Measurements from ENCODE around the gene C4BPA. TPM values are rescaled to one million over a fixed set of nuclear protein-coding genes. Genes with fewer than 3 reads are reported as not detected.

C4BPA gene
- polyA plus RNA-seq, 1 of the 3 experiments (the other 2 are of a cell fraction): not detected

GRCh38 chr1:207091200-207091908 is 12.7 kb upstream of the C4BPA start:
- no peaks in the 10 kb centered on the region for H3K79me2 ChIP-seq (ENCODE audit: insufficient read depth)
- no peaks in the 10 kb centered on the region for H3K9me2 ChIP-seq
- H3K27me3 ChIP-seq (ENCODE audit: insufficient read depth): peaks cover 44% of the 10 kb centered on the region; the same call in 1 of the 2 replicates
- H2AFZ ChIP-seq (ENCODE audit: low read depth): no peak overlapping the region
- H3K36me3 ChIP-seq (replicated peaks in 1 of 2; ENCODE audit: control insufficient read depth in 1 of 2, insufficient read depth in 2 of 2, low read length in 1 of 2): no peaks in the 10 kb centered on the region
- no peak overlapping the region for H3K4me2 ChIP-seq
- H3K9ac ChIP-seq: no peak overlapping the region
- H3K4me3 ChIP-seq (ENCODE audit: low read depth in 2 of 2, low read length in 1 of 2): no peak overlapping the region
- H4K20me1 ChIP-seq (ENCODE audit: insufficient read depth): no peaks in the 10 kb centered on the region
- TF ChIP-seq MEF2A (IDR thresholded peaks at IDR 0.05; ENCODE audit: borderline replicate concordance, low read depth) (no peak), JUND (IDR thresholded peaks at IDR 0.05) (no peak), EP300 (IDR thresholded peaks at IDR 0.05; ENCODE audit: borderline replicate concordance in 1 of 2, low read depth in 1 of 2, low read length in 1 of 2) (no peak), PBX3 (IDR thresholded peaks at IDR 0.05) (no peak), FOXM1 (IDR thresholded peaks at IDR 0.05; ENCODE audit: low read depth) (no peak), NRF1 (IDR thresholded peaks at IDR 0.05; ENCODE audit: low read depth, low read length) (no peak), GABPA (IDR thresholded peaks at IDR 0.05; ENCODE audit: low read depth) (no peak), RAD21 (IDR thresholded peaks at IDR 0.05; ENCODE audit: low read length) (no peak), SIN3A (IDR thresholded peaks at IDR 0.05; ENCODE audit: borderline replicate concordance, low read depth, low read length) (no peak), TEAD4 (IDR thresholded peaks at IDR 0.05; ENCODE audit: borderline replicate concordance, insufficient read depth) (no peak), IRF3 (IDR thresholded peaks at IDR 0.05; ENCODE audit: low read depth, low read length) (no peak), RCOR1 (IDR thresholded peaks at IDR 0.05; ENCODE audit: low read length) (no peak), MAX (IDR thresholded peaks at IDR 0.05; ENCODE audit: low read depth) (no peak), ELF1 (IDR thresholded peaks at IDR 0.05) (no peak), FOSL2 (IDR thresholded peaks at IDR 0.05; ENCODE audit: borderline replicate concordance, low read depth) (no peak), CTCF (IDR thresholded peaks at IDR 0.05) (no peak), POLR2AphosphoS5 (IDR thresholded peaks at IDR 0.05; ENCODE audit: low read depth, low read length) (no peak), REST (IDR thresholded peaks at IDR 0.05; ENCODE audit: low read depth, low read length) (no peak), SMC3 (IDR thresholded peaks at IDR 0.05; ENCODE audit: low read depth, low read length) (no peak)
- H3K27ac ChIP-seq (ENCODE audit: low read depth in 2 of 2, low read length in 1 of 2): no peak overlapping the region
- no peaks in the 10 kb centered on the region for H3K9me3 ChIP-seq
- DNase-seq: no peak
- ChIA-PET CTCF (interaction anchor here (4.4 kb wide), 1 partner anchor 408 kb away, joined by 18 read pairs; no protein-coding TSS in a partner anchor), POLR2A (interaction anchor here (0.6 kb wide), 1 partner anchor 446 kb away, joined by 3 read pairs; no protein-coding TSS in a partner anchor)
- WGBS (ENCODE audit: low lambda C conversion rate): 16% methylated on average over 4 of the region's 4 CpGs
- no peaks in the 10 kb centered on the region for H3F3A ChIP-seq (replicated peaks; ENCODE audit: insufficient read depth)
- no peaks in the 10 kb centered on the region for H3K4me1 ChIP-seq (ENCODE audit: control insufficient read depth in 1 of 2, insufficient read depth in 2 of 2, low read depth in 1 of 2, low read length in 1 of 2)
